Transverse colon (tissue), 4 donors: ENCODE measurements around the gene VIPAS39.

Experiments used
- CTCF ChIP-seq, 5 experiments: fragments of 200-600 bp in 3 of 5; fragments of 450-650 bp in 2 of 5; sonication (generic) in 3 of 5; IDR thresholded peaks; 1 replicate in 2 of 5; 2 replicates in 3 of 5; pipeline ENCODE4 v1.5.1; 2016 to 2017; ENCODE audit warnings: antibody characterized with exemption in 5 of 5, inconsistent platforms in 3 of 5, mild to moderate bottlenecking in 2 of 5, moderate library complexity in 1 of 5
- POLR2A ChIP-seq: fragments of 450-650 bp; IDR thresholded peaks from one replicate; pipeline ENCODE4 v1.6.1; 2016; ENCODE audit warnings: antibody characterized with exemption, mild to moderate bottlenecking, moderate library complexity
- POLR2AphosphoS5 ChIP-seq, 3 donors: sonication (generic); formaldehyde crosslinking; IDR thresholded peaks; one replicate each; pipeline ENCODE4 v1.6.1; 2016; ENCODE audit warnings: antibody characterized with exemption in 3 of 3

GRCh38 chr14:77406086-77406485 is 51.3 kb downstream of the VIPAS39 start:
- no peak for TF ChIP-seq CTCF (IDR thresholded peaks at IDR 0.05)
- TF ChIP-seq POLR2AphosphoS5 (IDR thresholded peaks at IDR 0.05) = no peak
- no peak for TF ChIP-seq POLR2A
